Measurements from ENCODE around the gene LENG1. TPM values are rescaled to one million over a fixed set of nuclear protein-coding genes. Genes with fewer than 3 reads are reported as not detected.

Gene LENG1
- total and polyA plus RNA-seq, 2 experiments from 2014 or later: 6.9 to 10.2 TPM

GRCh38 chr19:54123682-54124081 is 35.8 kb downstream of the LENG1 start:
- H2AFZ ChIP-seq: no peak overlapping the region
- DNase-seq: no peak
- no peaks in the 10 kb centered on the region for H3K4me1 ChIP-seq (ENCODE audit: insufficient read depth)
- no peak overlapping the region for H3K4me2 ChIP-seq (ENCODE audit: unreplicated experiment)
- no peak overlapping the region for H3K4me3 ChIP-seq
- TF ChIP-seq EZH2phosphoT487 (IDR thresholded peaks at IDR 0.05; ENCODE audit: insufficient read depth, low read depth) (no peak), EZH2 (IDR thresholded peaks at IDR 0.05; ENCODE audit: insufficient read depth, poor library complexity, severe bottlenecking) (no peak)
- 93 to 97% methylated on average over 14 to 17 of the region's 17 CpGs for WGBS, 2 experiments (ENCODE audit: low coverage in 1 of 2, low lambda C conversion rate in 2 of 2, missing lambda C conversion rate in 2 of 2)
- H3K27me3 ChIP-seq (replicated peaks; ENCODE audit: insufficient read depth): no peaks in the 10 kb centered on the region
- H3K79me2 ChIP-seq (ENCODE audit: insufficient read depth): no peaks in the 10 kb centered on the region
- no peaks in the 10 kb centered on the region for H4K20me1 ChIP-seq (ENCODE audit: insufficient read depth)
- 0 out of 2 replicates have a peak, but pooled peaks cover 5% of the 10 kb centered on the region for H3K36me3 ChIP-seq (ENCODE audit: low read depth)
- in situ Hi-C loops (cut with MboI): no loop called here
- no peaks in the 10 kb centered on the region for H3K9me3 ChIP-seq (ENCODE audit: low read depth)
- no peaks in the 10 kb centered on the region for H3K9me2 ChIP-seq (ENCODE audit: insufficient read depth)
- no peaks in the 10 kb centered on the region for H3F3A ChIP-seq (ENCODE audit: insufficient read depth)
- H3K27ac ChIP-seq: no peak overlapping the region
- H3K9ac ChIP-seq: no peak overlapping the region

- Histone ChIP-seq H3K9me3 (ENCODE audit: low read depth) (no peaks in the 10 kb centered on the region), H3K4me3 (no peak overlapping the region), H3K4me2 (ENCODE audit: unreplicated experiment) (no peak overlapping the region), H3K27ac (no peak overlapping the region), H3K9ac (no peak overlapping the region), H3K36me3 (ENCODE audit: low read depth) (0 out of 2 replicates have a peak, but pooled peaks cover 5% of the 10 kb centered on the region), H3K9me2 (ENCODE audit: insufficient read depth) (no peaks in the 10 kb centered on the region), H2AFZ (no peak overlapping the region), H3K4me1 (ENCODE audit: insufficient read depth) (peaks cover 7% of the 10 kb centered on the region), H3K27me3 (replicated peaks; ENCODE audit: insufficient read depth) (no peaks in the 10 kb centered on the region), H3K79me2 (ENCODE audit: insufficient read depth) (peaks cover 20% of the 10 kb centered on the region), H3F3A (ENCODE audit: insufficient read depth) (no peaks in the 10 kb centered on the region), H4K20me1 (ENCODE audit: insufficient read depth) (no peaks in the 10 kb centered on the region)
- TF ChIP-seq EZH2 (IDR thresholded peaks at IDR 0.05; ENCODE audit: insufficient read depth, poor library complexity, severe bottlenecking): no peak
- no peak for TF ChIP-seq EZH2phosphoT487 (IDR thresholded peaks at IDR 0.05; ENCODE audit: insufficient read depth, low read depth)
- DNase-seq: no peak
- WGBS, 2 experiments (ENCODE audit: low coverage in 1 of 2, low lambda C conversion rate in 2 of 2, missing lambda C conversion rate in 2 of 2): 98 to 100% methylated on average over 7 to 10 of the region's 10 CpGs
- in situ Hi-C loops (cut with MboI): no loop called here
These were observed 38.3 kb downstream of the LENG1 start for GRCh38 chr19:54121259-54121658.

GRCh38 chr19:54115109-54116063 is 44.1 kb downstream of the LENG1 start, which contains the start of the genes PRPF31 and TFPT:
PRPF31 (plus strand) TSS chr19:54115754; CDS start chr19:54118279, 2,525 bp downstream.
TFPT (minus strand) TSS chr19:54115657; CDS start chr19:54115269, 388 bp downstream.
- no peaks in the 10 kb centered on the region for H4K20me1 ChIP-seq (ENCODE audit: insufficient read depth)
- DNase-seq: peak; percentile 99
- H3K4me1 ChIP-seq (ENCODE audit: insufficient read depth): peaks cover 9% of the 10 kb centered on the region
- H3K27me3 ChIP-seq (replicated peaks; ENCODE audit: insufficient read depth): no peaks in the 10 kb centered on the region
- peak within 1 kb of the TSS; percentile 77 for H2AFZ ChIP-seq
- peaks cover 63% of the 10 kb centered on the region for H3K79me2 ChIP-seq (ENCODE audit: insufficient read depth)
- TF ChIP-seq EZH2 (IDR thresholded peaks at IDR 0.05; ENCODE audit: insufficient read depth, poor library complexity, severe bottlenecking) (no peak), EZH2phosphoT487 (IDR thresholded peaks at IDR 0.05; ENCODE audit: insufficient read depth, low read depth) (no peak)
- H3K4me3 ChIP-seq: peak within 1 kb of the TSS; percentile 85
- peak within 1 kb of the TSS; percentile 78 for H3K4me2 ChIP-seq (ENCODE audit: unreplicated experiment)
- 1% methylated on average over 60 of the region's 60 CpGs for WGBS, 2 experiments (ENCODE audit: low coverage in 1 of 2, low lambda C conversion rate in 2 of 2, missing lambda C conversion rate in 2 of 2)
- no peaks in the 10 kb centered on the region for H3K9me2 ChIP-seq (ENCODE audit: insufficient read depth)
- H3K36me3 ChIP-seq (ENCODE audit: low read depth): peaks cover 5% of the 10 kb centered on the region; the same call in 1 of the 2 replicates
- in situ Hi-C loops (cut with MboI): no loop called here
- H3K27ac ChIP-seq: peak within 1 kb of the TSS; percentile 61
- H3K9me3 ChIP-seq (ENCODE audit: low read depth): no peaks in the 10 kb centered on the region
- no peaks in the 10 kb centered on the region for H3F3A ChIP-seq (ENCODE audit: insufficient read depth)
- H3K9ac ChIP-seq: peak within 1 kb of the TSS; percentile 82

- Histone ChIP-seq H3K27me3 (replicated peaks; ENCODE audit: insufficient read depth) (no peaks in the 10 kb centered on the region), H3K4me1 (ENCODE audit: insufficient read depth) (peaks cover 9% of the 10 kb centered on the region), H3K27ac (no peak overlapping the region), H2AFZ (peak overlapping the region; percentile 77), H3K79me2 (ENCODE audit: insufficient read depth) (peaks cover 67% of the 10 kb centered on the region), H3K4me3 (peak overlapping the region; percentile 85), H3F3A (ENCODE audit: insufficient read depth) (no peaks in the 10 kb centered on the region), H3K36me3 (ENCODE audit: low read depth) (peaks cover 7% of the 10 kb centered on the region; the same call in 1 of the 2 replicates), H3K4me2 (ENCODE audit: unreplicated experiment) (peak overlapping the region; percentile 78), H3K9me2 (ENCODE audit: insufficient read depth) (no peaks in the 10 kb centered on the region), H3K9me3 (ENCODE audit: low read depth) (no peaks in the 10 kb centered on the region), H4K20me1 (ENCODE audit: insufficient read depth) (no peaks in the 10 kb centered on the region), H3K9ac (peak overlapping the region; percentile 82)
- DNase-seq: peak; percentile 75
- WGBS, 2 experiments (ENCODE audit: low coverage in 1 of 2, low lambda C conversion rate in 2 of 2, missing lambda C conversion rate in 2 of 2): 22 to 31% methylated on average over 28 of the region's 28 CpGs
- TF ChIP-seq EZH2phosphoT487 (IDR thresholded peaks at IDR 0.05; ENCODE audit: insufficient read depth, low read depth) (no peak), EZH2 (IDR thresholded peaks at IDR 0.05; ENCODE audit: insufficient read depth, poor library complexity, severe bottlenecking) (no peak)
- in situ Hi-C loops (cut with MboI): no loop called here
These were observed 45.0 kb downstream of the LENG1 start for GRCh38 chr19:54114340-54115108.

Data from GM23248 (cell line).